Stimulated activated CD8-positive, alpha-beta memory T cell treated with anti-CD3 and anti-CD28 coated beads, Interleukin-12 subunit alpha, Interleukin-12 subunit beta, amount 100 ng/mL, for 4 hours (primary cell): ENCODE measurements around the gene LRRC1.

Experiments used
- DNase-seq: peaks from one replicate; pipeline ENCODE4 v3.0.0-alpha.2; 2020; ENCODE audit warnings: low read depth

LRRC1 gene

DNA sequence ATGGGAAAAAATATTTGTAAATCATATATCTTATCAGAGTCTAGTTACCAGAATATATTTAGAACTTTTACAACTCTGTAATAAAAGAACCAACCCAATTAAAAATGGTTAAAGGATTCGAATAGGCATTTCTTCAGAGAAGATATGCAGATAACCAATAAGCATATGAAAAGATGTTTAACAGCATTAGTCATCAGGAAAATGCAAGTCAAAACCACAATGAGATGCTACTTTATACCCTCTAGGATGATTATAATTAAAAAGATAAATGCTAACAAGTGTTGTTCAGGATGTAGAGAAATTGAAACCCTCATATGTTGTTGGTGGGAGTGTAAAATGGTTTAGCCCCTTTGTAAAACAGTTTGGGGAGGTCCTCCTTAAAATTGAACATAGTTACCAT is 94.1 kb downstream of the LRRC1 start:
- DNase-seq, result no peak

DNA sequence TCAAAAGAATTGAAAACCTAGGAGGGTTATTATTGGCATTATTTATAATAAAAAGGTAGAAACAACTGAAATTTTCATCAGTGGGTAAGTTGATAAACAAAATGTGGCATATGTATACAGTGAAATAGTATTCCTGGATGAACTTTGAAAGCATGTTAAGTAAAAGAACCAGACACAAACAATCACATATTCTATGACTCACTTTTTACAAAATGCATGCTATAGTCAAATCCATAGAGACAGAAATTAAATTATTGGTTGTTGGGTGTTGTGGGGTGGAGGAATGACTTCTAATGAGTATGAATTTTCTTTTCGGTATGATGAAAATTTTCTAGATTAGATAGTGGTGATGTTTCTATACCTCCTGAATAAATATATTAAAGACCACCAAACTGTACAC is 94.6 kb downstream of the LRRC1 start:
- no peak for DNase-seq

DNA sequence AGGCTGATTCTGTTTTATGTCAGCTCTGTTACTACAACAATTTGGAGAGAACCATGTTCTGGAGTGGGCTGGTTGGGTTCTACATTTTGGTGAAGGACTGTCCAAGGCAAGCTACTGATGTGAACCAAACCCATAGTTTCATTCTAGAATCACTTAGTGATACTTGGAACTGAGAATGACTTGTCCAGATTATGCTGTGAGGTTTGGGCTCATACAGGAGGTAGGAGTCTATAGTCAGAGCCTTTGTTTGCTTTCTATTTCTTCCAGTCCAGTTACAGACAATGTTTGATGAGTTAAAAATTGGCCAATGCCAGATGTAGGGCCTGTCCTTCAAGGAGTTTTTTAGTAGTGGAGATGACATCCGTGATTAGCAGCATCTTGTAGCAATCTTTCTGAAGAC is 97.9 kb downstream of the LRRC1 start:
- DNase-seq, result no peak

DNA sequence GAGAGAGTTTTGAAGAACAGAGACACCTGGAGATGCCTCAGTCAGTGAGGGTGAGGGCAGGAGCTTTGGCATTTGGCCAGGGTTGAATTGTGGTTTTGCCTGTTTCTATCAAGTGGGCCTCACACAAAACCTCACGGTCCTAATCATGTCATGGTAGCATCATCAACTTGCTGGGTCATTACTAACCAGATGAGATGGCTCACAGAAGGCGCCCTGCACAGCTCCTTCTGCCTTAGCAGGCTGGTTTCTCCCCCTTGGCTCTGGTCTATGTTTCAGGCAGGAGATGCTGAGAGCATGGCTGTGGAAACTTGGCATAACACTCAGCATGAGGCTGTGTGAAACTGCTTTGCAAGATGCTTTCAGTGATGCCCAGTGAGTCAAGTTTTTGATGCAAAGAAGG is 99.3 kb downstream of the LRRC1 start:
- no peak for DNase-seq

DNA sequence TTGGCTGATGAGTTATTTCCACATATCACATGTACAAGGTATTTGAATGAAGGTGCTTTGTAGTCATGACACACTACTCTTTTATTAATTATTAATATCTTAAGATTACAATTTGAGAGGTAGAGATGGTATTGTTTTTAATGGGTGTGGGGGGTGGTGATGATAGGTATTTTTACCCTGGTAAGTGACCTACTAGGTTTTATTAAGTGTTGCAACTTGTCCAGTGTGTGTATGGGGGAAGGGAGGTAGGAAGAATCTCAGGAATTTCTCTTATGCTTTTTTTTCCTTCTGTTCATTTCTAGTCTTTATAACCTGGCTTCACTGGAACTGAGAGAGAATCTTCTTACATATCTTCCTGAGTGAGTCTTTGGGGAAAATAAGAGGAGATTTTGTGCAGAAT is 101.4 kb downstream of the LRRC1 start:
- no peak for DNase-seq

DNA sequence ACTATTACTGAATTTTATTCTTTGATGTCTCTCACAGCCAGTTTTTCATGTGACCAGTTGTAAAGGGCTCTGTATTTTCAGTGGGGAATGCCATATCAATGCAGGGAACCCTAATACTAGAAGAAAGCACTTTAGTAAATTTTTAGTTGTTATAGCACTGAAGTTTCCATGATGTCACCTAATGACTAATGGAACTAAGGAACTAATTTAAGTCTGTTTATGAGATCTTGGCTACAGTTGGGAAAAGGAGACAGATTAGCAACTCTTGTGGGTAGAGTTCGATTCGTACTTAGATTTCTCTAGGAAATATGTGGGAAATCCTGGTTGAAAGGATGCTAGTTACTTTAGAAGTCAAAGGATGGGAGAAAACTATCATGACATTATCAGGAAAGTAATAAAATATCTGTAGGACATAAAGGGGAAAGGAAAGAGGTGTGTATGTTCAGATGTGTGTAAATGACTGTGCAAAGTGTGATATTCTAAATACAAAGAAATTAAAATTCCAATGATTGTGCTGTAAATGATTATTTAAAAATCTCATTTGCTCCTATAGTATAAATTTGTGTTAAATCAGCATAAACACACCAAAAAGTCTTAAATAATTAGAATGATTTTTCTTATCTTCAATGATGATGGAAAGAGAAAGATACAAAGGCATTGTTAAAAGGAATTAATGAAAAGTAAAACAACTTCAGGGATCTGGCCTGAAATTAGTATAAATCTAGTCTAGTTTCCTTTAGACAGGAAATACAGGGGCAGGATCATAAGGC is 103.4 kb downstream of the LRRC1 start:
- no peak for DNase-seq

DNA sequence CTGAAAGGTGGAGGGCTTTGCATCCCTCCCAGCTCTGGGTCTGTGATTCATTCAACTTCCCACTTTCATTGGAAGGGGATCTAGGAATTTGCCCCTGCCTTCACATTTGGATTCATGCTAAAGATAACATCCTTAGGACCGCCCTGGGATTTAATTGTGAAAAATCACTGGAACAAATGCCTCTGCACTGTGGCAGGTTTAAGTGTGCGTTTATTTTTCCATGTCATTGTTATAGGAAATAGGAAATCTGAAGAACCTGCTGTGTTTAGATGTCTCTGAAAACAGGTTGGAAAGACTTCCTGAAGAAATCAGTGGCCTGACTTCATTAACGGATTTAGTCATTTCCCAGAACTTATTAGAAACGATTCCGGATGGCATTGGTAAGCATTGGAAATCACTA is 104.7 kb downstream of the LRRC1 start:
- DNase-seq, result no peak

DNA sequence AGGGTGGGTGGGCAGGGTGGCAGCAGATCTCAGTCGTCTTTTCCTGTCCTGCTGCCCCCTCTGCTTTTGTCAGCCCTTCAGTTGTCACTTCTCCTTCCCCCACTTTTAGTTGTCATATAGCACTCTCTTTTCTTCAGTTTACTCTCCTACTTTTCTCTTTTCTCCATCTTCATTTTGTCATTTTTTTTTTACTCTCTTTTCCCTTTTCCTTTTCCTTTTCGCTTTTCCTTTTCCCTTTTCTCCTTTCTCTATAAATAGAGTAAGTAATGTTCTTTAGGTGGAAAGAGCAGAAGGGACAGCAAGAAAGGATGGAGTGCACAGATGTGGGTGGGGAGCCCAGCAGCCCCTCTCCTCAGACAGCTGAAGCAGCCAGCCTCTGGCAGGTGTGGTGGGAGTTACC is 108.6 kb downstream of the LRRC1 start:
- no peak for DNase-seq

DNA sequence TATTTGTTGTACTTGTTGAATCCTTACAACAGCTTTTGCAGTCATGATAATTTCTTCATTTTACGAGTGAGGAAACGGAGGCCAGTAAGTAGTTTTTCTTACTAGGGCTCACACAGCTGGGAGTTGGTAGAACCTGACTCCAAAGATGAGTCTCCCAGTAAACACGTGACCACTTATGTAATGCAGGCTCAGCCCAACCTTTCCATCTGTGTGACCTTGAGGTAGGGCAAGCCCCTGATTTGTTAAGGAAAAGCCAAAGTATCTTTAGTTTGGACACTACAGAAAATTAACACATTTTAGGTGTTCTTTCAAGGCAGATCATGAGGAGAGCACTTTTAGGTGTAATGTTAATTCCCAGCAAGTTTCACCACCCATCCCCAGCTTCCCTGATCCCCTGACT is 111.3 kb downstream of the LRRC1 start:
- no peak for DNase-seq

DNA sequence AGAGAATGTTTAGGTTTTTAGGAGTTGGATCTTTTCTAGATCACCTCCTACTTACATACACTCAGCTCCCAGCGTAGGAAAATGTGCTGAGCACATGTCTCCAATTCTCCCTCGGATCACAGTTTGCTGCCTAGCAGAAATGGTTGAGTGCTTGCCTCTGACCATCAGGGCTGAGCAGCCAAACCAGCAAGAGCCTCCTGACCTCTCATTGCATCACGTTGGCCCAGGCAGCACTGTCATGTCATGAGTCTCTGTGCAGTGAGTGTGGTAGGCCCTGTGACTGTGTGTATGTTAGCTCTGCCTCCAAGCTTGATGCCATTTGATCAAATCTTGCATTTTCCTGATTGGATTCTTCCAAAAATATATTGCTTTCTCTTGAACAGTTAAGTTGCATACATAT is 112.0 kb downstream of the LRRC1 start:
- DNase-seq, result no peak

DNA sequence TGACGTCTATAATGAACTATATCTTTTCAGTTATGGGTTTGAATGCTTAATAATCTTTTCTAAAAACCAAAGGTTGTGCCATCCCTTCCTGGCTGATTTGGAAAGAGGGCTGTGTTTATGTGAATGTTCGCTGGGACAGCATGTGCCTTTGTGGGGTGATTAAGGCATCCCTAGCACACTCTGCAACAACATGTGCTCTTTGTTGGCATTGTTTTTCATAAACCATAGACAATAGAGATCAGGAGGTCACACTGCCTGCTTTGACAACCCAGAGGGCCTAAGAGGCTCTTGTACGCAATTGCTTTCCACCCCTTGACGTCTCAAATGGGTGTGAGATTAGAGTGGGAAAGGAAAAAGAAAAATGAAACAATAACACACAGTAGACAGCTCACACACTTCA is 116.0 kb downstream of the LRRC1 start:
- no peak for DNase-seq

DNA sequence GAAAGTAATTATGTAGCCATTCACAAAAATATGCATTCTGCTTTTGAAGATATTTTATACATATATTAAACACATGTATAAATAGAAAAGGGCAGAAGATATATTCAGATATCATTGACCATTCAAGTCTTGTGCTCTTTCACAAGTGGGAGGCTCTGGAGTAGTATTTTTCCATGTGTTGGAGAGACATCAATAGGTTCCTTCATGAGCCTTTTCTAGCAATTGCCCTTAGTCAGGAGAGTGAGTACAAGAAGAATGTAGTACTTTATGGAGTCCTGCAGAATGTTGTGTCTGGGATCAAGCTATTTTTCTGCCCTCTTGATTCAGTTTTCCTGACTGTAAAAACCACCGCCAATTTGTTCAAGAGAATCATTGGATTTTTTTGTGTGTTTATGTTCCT is 117.9 kb downstream of the LRRC1 start:
- no peak for DNase-seq

DNA sequence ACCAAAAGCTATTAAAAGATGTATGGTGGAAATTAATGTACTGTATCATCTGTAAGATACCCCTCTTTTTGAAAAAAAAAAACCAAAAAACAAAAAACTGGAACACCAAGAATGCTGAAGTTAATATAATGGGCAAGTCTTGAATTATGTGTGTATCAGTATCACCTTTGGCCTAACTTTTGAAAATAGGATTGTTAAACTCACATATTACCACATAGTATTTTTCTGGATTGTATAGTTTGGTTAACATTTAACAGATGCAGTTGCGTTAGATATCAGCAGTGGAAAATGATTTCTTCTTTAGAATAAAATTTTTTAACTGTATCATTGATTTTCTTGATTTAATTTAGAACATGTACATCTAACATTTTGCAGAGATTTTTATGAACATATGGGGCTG is 118.5 kb downstream of the LRRC1 start:
- no peak for DNase-seq

DNA sequence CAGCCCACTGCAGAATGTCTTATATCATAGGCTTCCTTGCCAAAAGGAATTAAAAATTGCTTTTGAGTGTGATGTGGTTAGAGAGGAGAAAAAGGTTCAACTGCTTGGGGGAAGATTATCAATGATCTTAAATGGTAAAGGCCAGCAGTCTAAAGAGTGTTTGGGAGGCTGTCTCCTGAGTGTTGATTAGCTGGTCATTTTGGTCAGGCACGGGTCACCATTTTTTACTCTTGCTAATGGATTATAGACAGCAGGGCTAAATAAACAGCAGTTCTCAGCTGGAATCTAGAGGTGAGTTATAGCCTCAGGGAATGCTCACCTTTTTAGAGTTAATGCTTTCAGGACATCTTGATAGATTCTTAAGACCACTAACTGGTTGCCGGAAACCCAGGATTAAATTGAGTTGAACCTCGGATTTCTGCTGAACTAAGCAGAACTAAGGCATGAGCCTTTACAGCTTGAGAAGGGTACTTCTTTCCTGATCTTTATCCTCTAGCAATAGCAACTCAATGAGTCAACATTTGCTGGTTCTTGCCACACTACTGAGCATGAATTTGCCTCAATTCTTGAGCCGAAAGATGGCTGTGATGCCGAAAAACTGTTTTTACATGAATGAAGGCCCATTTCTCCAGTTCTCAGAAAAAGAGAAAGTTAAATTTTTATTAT is 120.4 kb downstream of the LRRC1 start:
- DNase-seq, result no peak

DNA sequence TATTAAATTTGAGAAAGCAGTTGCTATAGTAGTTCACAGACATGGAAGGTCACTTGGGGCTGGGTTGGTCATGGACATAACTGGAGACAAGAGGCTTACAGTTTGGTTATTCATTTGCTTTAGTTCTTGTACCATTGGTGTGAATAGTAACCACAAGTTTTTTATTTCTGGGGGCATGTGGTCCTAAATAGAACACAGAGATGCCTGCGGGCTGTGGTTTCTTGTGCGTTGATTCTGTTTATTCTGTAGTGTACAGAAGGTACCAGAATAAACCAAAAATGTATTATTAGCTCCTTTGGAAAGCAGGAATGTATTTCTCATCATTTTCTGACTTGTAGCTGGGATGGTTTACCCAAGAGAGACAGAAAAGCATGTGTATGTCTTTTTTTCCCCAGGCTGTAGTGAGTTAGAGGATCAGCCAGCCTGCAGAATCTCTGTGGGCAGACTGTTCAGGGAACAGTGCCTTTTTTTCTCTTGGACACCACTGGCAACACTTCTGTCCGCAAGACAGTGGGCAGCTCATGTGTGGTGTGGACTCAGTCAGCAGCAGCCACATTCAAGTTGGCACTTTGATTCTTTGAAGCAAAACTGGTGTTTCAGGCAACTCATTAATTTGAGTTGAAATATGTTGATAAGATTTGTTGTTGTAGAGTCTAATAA is 122.1 kb downstream of the LRRC1 start:
- no peak for DNase-seq

DNA sequence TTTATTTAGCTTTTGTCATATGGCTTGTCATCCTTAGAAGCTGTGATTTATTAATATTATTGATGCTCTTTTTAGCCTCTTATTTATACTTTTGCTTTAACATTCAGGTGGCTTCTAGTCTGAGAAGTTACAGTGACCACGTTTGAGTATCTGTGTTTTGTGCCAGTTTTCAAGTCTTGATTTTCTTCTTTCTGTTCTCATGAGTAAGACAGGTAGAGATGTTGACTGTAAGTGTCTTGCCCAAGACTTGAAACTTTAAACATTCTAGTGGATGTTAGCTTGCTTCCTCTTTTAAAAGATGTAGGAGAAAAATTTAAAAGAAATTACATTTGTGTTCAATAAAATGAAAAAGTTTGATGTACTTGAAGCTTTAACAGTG is 122.6 kb downstream of the LRRC1 start:
- DNase-seq, result no peak

DNA sequence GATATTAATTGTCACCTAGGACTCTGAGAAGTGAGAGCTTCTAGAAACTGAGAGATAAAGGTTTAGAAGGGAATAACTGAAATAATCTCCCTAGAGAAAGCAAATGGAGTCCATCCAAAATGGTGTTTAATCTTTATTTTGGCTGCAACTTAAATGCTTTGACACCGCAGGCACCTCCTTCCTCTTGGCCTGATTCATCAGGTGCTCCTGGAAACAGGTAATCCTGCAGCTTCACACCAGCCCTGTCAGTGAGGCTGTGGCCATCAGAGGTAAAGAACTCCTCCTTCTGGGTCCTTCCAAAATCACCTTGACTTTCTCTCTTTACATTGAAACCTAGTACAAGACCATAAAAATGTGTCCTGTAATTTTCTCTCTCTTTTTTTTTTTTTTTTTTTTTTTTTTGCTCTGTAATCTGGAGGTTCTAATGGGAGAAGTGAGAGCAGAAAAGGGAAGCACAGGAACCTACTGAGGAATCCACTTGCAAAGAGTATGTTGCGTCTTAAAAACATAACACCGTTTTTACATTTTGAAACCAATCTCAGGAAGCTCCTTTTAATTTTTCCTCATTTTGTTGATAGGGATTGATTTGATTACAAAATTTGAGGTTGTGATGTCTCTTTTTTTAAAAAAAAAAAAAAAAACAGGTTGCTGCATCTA is 124.2 kb downstream of the LRRC1 start:
- DNase-seq, result no peak

DNA sequence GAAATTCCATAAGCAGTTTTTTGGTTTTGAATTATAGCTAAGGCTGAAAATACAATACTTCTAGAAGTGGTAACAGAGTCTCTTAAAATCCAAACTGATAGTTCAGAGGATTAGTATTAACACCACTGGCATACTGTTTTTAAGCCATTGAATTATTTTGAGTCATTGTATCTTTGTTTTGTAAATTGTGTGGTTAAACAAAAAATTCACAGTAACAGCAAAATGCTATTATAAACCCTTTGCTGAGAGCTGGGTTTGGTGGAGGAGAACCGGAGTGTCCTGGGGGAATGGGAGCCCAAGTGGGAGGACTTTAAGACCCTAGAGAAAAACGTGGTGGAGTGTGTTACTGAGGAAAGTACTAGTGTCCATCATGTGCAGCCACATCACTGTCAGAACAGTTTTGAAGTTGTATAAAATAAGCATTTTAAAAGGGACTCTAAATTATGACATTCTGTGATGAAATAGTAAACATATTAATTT is 125.1 kb downstream of the LRRC1 start:
- DNase-seq, result no peak

DNA sequence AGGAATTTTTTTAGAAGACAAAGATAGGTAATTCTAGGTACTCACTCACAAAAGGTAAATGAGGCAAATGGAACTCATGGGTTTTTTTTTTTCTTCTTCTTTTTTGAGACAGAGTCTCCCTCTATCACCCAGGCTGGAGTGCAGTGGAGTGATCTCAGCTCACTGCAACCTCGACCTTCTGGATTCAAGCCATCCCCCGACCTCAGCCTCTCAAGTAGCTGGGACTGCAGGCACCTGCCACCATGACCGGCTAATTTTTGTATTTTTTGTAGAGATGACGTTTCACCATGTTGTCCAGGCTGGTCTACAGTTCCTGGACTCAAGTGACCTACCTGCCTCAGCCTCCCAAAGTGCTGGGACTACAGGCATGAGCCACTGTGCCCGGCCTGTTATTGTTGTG is 126.1 kb downstream of the LRRC1 start:
- no peak for DNase-seq

DNA sequence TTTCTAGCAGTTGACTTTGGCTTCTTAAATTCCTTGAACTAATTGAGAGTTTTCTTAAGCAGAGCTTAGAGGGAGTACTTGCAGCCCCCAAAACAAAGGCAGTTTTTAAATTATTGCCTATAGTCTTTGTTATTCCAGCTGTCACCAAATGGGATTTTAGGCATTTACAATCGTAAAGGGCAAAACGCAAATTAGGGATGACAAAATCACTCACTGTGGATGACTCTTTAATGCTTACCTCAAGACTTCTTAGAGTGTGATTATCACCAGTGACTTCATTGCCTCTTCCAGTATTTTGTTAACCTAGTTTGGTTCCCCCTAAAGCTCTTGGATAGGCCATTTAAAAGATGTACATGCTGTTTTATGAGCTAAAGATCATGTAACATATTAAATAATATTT is 126.8 kb downstream of the LRRC1 start:
- no peak for DNase-seq

DNA sequence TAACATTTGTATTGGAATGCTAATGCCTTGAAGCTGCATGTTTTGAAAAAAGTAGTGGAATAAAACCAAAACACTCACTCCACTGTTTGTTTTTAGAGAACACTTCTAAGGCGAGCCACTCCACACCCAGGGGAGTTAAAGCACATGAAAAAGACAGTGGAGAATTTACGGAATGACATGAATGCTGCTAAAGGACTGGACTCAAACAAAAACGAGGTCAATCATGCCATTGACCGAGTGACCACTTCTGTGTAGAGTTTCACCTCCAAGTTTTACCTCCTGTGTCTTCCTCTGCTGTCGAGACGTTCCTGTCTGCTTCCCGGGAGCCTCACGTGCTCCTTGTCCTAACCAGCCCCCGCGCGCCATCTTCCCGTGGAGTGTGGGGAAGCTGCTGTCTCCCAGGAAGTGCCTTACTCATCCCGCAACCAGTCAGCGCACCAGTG is 127.8 kb downstream of the LRRC1 start:
- DNase-seq, result no peak

DNA sequence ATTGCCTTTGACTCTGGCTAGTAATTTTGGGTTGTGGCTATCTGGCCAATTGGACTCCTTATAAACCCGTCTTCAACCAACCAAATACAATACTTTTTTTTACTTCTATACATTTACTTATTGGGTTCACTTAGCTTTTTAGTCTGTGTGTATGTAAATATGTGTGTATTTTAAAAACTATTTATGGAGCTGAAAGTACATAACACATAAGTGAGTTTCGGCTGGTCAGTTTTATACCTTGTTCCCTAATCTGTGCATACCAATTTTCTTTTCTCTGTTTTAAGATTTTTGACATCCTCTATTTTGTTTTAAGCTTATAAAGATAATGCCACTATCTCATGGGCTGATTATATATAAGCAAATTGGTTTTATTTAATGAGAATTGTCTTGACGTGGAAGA is 129.5 kb downstream of the LRRC1 start:
- no peak for DNase-seq
